GM18499 (cell line): ENCODE data around the gene GEN1.

ENCODE experiments used
- ATAC-seq: cut with Tn5 transposase; IDR thresholded peaks from one replicate; pipeline ENCODE4 v1.9.1; 2021; ENCODE audit warnings: moderate number of reproducible peaks; ENCODE audit not compliant: insufficient read depth, unreplicated experiment

Gene GEN1

DNA sequence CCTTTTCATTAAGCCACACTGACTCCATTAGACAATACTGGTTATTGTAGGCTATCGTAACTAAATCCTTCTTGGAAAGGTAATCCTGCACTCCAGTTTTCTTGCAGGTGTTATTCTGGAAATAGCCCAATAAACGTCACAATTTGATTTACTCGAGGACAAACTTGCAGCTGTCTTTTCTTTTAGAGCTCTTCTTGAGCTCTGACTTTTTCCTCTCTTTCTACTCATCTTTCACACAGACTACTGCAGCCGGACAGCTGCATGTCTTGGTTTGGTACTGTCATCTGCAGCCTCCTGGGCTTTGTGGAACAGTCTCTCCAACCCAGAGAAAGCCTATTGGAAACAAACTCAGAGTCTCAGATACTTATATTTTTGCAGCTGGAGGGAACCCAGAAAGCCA lies 39.4 kb downstream of the GEN1 start:
- ATAC-seq = no peak

DNA sequence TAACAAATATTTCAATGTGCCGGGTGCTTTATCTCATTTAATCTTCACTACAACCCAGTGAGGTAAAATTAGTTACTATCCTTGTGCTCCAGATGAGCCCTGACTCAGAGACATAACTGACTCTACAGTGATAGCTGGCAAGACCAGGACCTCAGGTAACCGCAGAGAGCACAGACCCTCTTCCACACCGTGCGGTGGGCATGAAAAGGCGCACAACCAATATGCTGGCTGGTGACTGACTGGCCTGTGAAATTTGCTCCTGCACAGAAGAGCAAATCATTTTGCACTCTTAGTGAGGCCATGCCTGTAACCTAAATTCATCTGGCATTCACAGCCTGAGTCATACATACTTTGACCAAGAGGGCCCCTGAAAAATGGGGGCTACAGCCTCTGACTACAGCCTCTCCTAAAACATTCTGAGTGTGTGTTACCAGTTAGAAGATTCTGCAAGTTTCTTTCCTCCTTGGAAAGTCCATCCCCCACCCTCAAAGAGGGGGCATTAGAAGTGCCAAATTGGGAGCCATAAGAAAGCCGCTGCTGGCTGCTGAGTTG lies 39.9 kb downstream of the GEN1 start:
- ATAC-seq = no peak

DNA sequence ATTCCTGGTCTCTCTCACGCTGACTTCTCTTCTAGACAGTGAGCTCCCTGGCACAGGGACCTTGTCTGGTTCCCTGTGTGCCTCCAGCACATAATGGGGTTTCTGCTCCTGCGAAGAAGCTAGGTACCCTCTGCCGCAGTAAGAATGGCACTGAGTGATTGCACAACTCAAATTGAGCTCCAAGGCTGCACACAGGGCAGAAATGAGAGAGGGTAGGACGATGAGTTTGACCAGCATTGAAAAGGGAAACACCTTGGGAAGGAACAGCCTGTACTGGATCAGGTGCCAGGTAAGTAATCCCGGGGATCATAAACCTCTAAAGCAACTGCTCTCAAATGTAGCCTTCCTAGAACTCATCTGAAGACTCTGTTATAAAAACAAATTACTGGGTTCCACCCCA lies 41.4 kb downstream of the GEN1 start:
- no peak for ATAC-seq

DNA sequence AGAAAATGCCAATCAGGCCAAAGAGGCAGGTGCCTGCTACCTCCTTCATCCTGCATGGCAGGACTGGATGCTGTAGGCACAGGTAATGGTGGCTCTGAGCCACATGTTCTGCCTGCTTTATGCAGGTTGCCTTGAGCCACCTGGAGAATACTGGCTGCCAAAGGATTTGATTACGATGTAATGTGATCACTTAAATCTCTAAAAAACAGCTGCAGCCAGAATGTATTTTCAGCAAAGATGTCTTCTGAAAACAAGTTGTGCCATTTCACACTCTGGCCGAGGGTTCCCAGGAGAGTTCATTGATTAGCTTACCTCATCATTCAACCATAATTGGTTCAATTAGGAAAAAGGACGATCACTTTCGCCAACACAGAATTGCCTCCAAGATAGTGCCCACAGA lies 44.4 kb downstream of the GEN1 start:
- ATAC-seq = no peak

DNA sequence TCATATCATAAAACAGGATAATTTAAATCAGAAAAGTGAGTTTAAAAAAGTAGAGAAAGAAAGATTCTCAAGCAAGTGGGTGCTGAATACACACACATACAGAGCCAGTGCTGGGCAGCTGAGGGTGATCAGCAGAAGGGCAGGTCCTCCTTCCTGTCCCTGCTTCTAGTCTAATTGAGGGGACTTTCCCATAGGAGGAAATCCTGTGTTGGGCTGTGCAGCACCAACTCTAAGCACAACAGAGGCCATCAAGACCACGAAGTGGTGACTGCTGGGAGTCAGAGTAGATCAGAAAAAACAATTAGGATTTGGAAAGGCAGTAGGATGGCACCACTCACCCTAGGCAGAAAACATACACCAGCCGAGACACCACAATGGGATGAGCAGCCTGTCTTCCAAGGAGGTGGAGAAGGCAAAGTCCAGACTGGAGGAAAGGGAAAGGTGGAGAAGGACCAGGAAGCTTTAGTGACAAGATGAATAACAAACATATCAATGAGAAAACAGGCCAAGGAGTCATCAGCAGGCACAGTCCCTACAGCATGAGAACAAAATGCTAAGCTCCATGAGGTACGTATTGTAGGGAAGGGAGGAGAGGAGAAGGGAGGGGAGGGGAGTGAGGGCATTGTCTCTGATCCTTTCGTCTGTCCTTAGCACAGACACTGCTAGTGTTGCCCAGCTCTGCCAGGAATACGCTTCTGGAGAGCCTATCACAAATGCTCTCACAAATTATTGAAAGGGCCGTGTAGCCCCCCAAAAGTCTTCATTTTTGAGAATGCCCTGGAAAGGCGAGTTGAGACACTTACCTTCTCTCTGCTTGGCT lies 45.6 kb downstream of the GEN1 start:
- no peak for ATAC-seq

DNA sequence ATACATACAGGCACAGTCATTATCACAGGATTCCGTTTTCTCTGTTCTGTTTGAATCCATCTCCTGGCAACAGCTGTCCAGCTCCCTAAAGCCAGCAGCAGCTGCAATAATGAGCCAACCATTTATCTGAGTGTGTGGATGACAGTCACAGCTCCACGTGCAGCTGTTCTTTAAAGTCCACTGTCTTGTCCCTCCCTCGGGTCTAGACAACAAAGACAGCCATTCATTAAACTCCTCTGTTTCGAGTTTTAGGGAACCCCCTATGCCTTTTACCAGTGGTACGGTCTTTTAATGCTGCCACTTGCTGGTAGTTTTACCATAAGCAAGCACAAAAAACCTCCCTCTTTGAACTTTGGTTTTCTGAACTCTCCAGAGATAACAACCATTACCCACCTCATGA lies 46.3 kb downstream of the GEN1 start:
- ATAC-seq = no peak

DNA sequence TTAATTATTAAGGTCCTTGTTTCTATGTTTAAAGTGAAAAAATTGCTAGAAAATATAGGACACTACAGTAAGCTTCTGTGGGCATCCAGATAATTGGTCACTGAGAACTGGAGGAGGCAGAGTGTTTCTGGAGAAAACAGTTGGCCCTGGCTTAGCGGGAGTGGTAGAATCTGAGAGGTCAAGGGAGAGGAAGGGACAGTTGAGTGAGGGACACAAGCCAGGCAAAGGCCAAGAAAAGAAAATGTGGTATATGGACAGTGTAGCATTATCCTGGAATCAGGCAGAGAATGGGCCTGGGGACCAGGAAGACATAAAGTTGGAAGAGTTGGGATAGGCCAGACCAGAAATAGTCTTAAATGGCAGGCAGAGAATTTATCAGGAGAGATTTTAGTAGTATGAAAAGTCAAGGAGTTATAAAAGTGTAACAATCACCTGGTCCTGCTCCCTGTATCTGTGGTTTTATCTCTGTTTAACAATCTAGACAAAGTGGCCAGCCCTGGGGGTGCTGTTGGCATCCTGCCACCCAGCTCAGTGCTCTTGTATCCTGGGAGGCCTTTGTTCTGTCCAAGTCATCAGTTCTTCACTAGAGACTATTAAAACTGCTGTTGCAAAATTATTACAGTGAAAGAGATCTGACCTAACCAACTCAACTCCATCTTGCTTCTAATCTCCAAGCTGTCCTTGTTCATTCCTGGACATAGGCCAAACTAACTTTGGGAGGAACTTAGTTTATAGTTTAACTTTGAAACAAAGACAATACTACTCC lies 46.9 kb downstream of the GEN1 start:
- ATAC-seq = no peak

DNA sequence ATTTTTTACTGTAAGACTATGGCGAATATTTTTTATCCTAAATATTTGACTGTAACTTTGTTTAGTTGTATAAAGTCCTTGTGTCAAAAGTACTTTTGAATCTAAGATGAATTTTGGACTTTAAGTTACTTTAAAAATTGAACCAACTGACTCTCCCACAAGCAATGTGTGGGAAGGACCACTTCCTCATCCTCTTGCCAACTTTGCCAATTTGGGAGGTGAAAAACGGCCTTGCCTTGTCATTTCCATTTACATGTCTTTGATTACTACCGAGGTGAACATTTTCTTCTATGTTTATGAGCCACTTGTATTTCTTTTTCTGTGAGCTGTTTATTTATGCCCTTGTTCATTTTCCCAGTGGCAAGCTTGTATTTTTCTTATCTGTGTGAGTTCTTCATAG lies 49.6 kb downstream of the GEN1 start:
- ATAC-seq = no peak

DNA sequence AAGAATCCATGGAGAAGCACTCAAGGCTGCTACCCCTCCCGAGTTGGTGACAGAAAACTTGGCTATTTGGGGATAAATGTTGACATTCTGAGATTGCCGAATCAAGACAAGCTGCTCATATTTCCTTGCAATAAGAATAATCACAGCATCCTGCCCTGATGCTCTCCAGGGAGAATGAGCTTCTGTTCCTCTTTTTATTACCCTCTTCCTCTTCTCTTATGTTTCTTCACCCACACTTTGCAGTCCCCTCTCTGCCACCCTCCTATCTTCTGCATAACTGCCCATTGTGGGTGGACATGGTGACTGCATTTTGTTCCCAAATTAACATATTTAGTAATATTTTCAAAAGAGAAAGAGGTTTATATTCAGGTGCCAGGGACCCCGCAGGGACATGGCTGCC lies 50.4 kb downstream of the GEN1 start:
- ATAC-seq = peak; percentile 60

DNA sequence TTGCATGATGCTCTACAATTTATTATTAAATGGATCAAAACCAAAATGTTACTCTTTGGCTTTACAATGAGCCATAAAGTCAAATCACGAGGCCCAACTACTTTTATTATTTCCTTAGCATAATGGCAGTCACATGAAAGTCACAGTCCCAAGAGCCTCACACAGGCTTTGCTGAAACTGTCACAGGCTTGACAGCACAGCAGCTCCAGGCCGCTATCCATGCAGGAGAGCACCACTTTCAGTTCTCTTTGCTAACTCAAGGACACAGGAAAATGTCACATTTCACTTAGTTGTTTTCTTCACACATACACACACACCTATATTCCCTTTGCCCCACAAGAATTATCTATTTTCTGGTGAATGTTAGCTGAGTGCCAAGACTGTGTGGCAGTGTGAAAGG lies 51.2 kb downstream of the GEN1 start:
- no peak for ATAC-seq

DNA sequence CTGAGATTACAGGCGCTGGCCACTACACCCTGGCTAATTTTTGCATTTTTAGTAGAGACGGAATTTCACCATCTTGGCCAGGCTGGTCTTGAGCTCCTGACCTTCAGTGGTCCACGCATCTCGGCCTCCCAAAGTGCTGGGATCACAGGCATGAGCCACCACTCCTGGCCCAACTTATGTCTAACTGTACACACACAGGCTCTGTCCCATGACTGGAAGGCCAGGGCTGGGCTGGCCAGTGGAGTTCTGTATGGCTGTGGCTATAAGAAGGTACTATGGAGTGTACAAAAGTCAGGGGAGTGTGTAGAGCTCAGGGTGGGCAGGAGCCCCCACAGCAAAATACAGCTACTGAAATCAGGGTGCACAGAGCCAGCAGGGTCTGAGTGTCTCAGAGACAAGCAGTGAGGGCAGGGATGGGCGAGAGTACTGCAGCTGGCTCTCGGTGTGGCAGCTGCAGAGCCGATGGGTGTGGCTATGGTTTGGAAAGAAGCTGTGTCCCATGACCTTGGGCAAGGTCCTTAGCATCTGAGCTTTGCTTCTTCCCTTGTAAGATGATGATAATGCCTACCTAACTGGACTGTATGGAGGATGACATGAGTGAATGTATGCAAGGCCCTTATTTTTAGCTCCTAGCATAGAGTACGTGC lies 51.9 kb downstream of the GEN1 start:
- ATAC-seq = no peak

DNA sequence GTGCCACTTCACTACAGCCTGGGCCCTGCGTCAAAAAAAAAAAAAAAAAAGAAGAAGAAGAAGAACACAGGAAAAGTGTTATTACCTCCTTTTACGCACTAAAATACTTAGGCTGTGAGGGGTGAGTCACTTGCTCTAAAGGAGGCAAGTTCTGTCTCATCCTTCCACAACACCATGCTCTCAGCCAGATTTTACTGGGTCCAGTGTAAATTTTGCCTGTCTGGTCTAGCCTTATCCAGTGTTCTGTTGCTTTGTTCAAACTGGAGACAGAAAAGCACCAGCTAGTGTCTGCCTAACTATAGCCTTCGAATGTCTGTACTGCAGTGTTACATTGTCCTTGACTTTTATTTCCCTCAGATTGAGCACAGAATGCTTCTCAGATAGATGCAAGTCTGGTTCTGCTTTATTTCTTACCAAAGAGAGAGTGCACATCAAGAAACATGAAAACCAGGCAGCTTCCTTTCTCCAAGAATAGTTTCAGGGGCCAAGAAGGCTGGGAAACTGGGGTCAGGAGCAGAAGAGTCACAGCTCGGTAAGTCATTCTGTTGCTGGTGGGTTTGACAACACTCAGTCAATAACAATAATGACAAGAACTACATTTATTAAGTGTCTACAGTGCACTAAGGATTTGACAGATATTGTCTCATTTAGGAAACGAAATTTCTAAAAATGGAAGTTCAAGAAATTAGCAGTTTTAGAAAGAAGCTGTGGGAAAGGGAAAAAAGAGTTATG lies 59.2 kb downstream of the GEN1 start:
- peak; percentile 31 for ATAC-seq

DNA sequence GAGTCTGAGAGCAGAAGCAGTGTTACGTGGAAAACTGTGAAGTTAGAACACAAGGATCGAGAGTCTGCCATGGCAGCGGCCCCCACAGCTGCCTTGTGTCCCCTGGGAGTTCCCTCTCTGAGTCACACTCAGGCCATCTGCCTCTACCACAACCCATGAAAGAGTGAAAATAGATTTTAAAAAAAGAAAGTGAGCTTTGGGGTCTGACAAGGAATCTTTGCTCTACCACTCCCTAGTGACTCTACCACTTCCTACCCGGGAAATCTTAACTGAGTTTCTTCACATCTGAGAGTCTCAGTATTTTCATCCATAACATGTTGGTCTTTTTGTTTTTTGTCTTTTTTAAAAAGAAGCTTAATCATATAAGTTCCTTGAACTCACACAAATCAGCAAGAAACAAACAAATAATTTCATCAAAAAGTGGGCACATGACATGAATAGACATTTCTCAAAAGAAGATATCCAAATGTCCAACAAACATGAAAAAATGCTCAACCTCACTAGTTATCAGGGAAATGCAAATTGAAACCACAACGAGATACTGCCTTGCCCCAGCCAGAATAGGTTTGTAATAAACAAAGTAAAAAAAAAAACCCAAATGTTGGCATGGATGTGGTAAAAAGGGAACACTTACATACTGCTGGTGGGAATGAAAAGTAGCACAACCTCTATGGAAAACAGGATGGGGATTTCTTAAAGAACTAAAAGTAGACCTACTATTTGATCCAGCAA lies 60.0 kb downstream of the GEN1 start:
- peak; percentile 79 for ATAC-seq

DNA sequence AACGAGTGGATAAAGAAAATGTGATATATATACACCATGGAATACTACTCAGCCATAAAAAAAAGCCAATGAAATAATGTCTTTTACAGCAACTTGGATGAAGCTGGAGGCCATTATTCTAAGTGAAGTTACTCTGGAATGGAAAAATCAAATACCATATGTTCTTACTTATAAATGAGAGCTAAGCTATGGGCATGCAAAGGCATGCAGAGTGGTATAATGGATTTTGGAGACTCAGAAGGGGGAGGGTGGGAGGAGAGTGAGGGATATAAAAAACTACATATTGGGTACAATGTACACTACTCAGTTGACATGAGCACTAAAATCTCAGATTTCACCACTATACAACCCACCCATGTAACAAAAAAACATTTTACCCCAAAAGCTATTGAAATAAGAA lies 60.7 kb downstream of the GEN1 start:
- ATAC-seq = no peak

DNA sequence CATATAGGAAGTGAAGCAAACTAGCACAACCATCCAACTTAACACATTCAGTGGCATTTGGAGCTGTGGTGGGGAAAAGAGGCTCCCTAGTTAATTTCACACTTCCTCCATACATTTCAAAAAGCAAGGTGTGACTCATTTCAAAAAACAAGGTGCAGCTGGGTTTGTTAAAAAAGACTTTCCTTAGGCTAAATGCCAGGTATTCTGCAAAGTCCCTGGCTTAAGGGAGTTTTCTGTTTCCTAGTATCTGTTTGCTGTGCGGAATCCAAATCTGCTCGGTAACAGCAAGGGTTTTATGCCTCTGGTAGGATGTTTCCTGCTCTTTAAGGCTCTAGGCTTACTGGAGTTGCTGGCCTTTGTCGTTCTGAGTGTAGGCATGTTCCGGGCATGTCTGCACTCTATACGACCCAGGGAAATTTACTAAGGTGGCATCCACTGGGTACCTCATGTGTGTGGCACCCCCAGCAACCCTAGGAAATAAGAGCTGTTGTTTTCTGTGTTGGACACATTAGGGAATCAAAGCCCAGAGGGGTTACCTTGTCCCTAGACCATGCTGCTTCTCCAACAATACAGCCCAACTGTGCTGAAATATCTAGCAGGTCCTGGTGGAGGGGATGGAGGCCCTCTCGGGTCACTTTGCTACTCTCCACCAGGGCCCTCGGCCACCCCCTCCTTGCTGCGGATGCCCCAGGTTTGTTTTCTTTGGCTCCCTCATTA lies 61.7 kb downstream of the GEN1 start:
- ATAC-seq = no peak

DNA sequence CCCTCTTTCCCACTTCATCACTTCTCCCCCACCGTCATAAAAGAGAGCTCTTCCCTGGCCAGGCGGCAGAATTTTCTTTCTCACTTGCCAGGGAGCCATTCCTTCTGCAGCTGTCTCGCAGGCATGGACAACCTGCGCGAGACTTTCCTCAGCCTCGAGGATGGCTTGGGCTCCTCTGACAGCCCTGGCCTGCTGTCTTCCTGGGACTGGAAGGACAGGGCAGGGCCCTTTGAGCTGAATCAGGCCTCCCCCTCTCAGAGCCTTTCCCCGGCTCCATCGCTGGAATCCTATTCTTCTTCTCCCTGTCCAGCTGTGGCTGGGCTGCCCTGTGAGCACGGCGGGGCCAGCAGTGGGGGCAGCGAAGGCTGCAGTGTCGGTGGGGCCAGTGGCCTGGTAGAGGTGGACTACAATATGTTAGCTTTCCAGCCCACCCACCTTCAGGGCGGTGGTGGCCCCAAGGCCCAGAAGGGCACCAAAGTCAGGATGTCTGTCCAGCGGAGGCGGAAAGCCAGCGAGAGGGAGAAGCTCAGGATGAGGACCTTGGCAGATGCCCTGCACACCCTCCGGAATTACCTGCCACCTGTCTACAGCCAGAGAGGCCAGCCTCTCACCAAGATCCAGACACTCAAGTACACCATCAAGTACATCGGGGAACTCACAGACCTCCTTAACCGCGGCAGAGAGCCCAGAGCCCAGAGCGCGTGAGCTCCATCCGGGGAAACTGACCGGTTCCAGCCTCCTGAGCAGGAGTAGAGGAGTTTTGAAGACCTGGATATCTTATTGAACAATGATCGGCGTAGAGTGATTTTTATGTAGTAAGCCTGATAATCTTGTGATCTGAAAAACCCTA lies 62.7 kb downstream of the GEN1 start, which contains the start of gene MSGN1:
MSGN1 (plus strand) TSS at position 65 of the 850 bp plus-strand sequence; CDS start at position 124, 59 bp downstream.
- no peak for ATAC-seq

DNA sequence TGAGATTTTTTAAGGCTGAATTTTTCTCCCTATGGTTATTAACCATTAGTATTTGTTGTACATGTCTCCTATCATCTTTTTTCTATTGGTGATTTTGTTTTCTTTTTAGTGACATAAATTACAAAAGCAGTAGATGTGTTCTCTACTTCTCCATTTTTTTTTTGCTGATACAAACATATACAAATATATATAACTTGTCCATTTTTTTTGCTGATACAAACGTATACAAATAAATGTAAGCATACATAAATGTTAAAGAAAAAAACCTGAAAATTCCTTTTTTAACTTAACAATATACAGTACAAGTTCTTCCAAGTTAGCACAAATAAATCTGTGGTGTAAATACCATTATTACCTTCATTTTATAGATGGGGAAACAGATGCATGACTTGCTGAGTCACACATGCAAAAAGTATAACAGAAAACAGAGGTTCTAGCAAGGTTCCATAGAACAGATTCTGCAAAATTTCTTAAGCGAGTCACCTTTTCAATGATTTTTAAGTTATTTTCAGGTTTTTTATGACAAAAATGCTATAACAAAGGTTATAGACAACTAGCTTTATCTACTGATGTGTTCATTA lies 64.4 kb downstream of the GEN1 start:
- ATAC-seq = no peak

DNA sequence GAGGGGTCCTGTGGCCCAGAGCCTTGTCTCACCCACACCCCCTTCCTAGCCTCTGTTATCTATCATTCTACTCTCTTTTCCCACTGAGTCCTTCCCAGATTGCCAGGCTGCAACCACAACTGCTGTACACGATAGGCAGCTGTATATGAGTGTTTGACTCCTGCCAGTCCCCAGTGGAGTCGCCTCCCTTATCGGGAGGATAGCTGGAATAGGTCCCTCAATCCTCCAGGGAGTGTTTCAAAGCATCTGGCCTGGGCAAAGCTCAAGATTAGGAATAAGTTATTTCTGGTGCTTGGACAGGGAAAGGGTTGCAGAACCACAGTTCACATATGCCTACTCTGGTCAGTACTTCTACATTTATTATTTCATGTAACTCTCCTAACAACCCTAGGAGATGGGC lies 67.1 kb downstream of the GEN1 start:
- ATAC-seq = no peak
